DOHH2 (cell line): ENCODE results near the gene CTDSPL.

Experiments used
- H3F3A ChIP-seq: fragments of 200-600 bp; sonication (generic), shearing (Covaris generic); 2 replicates; pipeline ENCODE4 v1.6.0; 2016; ENCODE audit warnings: antibody characterized with exemption, mild to moderate bottlenecking; ENCODE audit not compliant: control insufficient read depth, insufficient read depth
- H3K27ac ChIP-seq: fragments of 200-600 bp; sonication (generic); 2 replicates; pipeline ENCODE4 v1.5.1; 2014; ENCODE audit warnings: low read depth, mild to moderate bottlenecking, low read length, moderate library complexity
- H3K27me3 ChIP-seq: fragments of 200-600 bp; sonication (generic); 2 replicates; pipeline ENCODE4 v1.6.1; 2014; ENCODE audit warnings: mild to moderate bottlenecking, low read length, mixed read lengths; ENCODE audit not compliant: control insufficient read depth
- H3K36me3 ChIP-seq: fragments of 200-600 bp; sonication (generic); 2 replicates; pipeline ENCODE4 v1.6.1; 2014; ENCODE audit warnings: mild to moderate bottlenecking, low read length, moderate library complexity, mixed read lengths; ENCODE audit not compliant: control insufficient read depth
- H3K4me1 ChIP-seq: fragments of 200-600 bp; sonication (generic); 2 replicates; pipeline ENCODE4 v1.6.1; 2014; ENCODE audit warnings: mild to moderate bottlenecking, low read length, mixed read lengths; ENCODE audit not compliant: control insufficient read depth
- H3K4me2 ChIP-seq: fragments of 200-600 bp; sonication (generic); 2 replicates; pipeline ENCODE4 v1.6.0; 2014; ENCODE audit warnings: mild to moderate bottlenecking, low read length, moderate library complexity
- H3K4me3 ChIP-seq: fragments of 200-600 bp; sonication (generic); 2 replicates; pipeline ENCODE4 v1.5.1; 2014; ENCODE audit warnings: mild to moderate bottlenecking, low read length, mixed read lengths
- H3K79me2 ChIP-seq: fragments of 200-600 bp; sonication (generic); 2 replicates; pipeline ENCODE4 v1.6.1; 2014; ENCODE audit warnings: mild to moderate bottlenecking, low read length, mixed read lengths; ENCODE audit not compliant: control insufficient read depth
- H3K9me2 ChIP-seq: fragments of 200-600 bp; sonication (generic); replicated peaks from 2 replicates; pipeline ENCODE4 v1.6.1; 2014; ENCODE audit warnings: mild to moderate bottlenecking, low read length, mixed read lengths; ENCODE audit not compliant: control insufficient read depth
- H3K9me3 ChIP-seq: fragments of 200-600 bp; sonication (generic); 2 replicates; pipeline ENCODE4 v1.6.1; 2014; ENCODE audit warnings: antibody characterized with exemption, low read length, mixed read lengths; ENCODE audit not compliant: control insufficient read depth, insufficient read depth
- H4K20me1 ChIP-seq: fragments of 200-600 bp; sonication (generic); 2 replicates; pipeline ENCODE4 v1.6.0; 2014; ENCODE audit warnings: low read depth, mild to moderate bottlenecking, antibody characterized with exemption, low read length, moderate library complexity; ENCODE audit not compliant: control insufficient read depth, insufficient read depth
- CTCF ChIP-seq: fragments of 200-600 bp; sonication (generic); IDR thresholded peaks from one replicate; pipeline ENCODE4 v1.5.1; 2014; ENCODE audit warnings: antibody characterized with exemption, mild to moderate bottlenecking, low read depth, low read length; ENCODE audit not compliant: poor library complexity, severe bottlenecking
- EZH2phosphoT487 ChIP-seq: fragments of 200-600 bp; sonication (generic); IDR thresholded peaks from 2 replicates; pipeline ENCODE4 v1.6.1; 2017; ENCODE audit warnings: borderline replicate concordance, mild to moderate bottlenecking, antibody characterized with exemption, low read length, moderate library complexity, mixed read lengths

Gene CTDSPL

GRCh38 chr3:37904601-37905000, 42.9 kb downstream of the CTDSPL start:
- Histone ChIP-seq H3K79me2 (no peaks in the 10 kb centered on the region), H4K20me1 (no peaks in the 10 kb centered on the region), H3K27me3 (peaks cover 41% of the 10 kb centered on the region), H3K36me3 (no peaks in the 10 kb centered on the region), H3K27ac (no peak overlapping the region), H3K4me1 (no peaks in the 10 kb centered on the region), H3K4me2 (no peak overlapping the region), H3K9me3 (no peaks in the 10 kb centered on the region), H3F3A (no peaks in the 10 kb centered on the region), H3K9me2 (no peaks in the 10 kb centered on the region), H3K4me3 (no peak overlapping the region)
- no peak for TF ChIP-seq CTCF
- TF ChIP-seq EZH2phosphoT487: no peak

- Histone ChIP-seq H4K20me1 (no peaks in the 10 kb centered on the region), H3K36me3 (no peaks in the 10 kb centered on the region), H3F3A (no peaks in the 10 kb centered on the region), H3K4me3 (no peak overlapping the region), H3K4me2 (no peak overlapping the region), H3K27ac (no peak overlapping the region), H3K4me1 (no peaks in the 10 kb centered on the region), H3K79me2 (no peaks in the 10 kb centered on the region), H3K9me2 (no peaks in the 10 kb centered on the region), H3K9me3 (no peaks in the 10 kb centered on the region), H3K27me3 (peaks cover 41% of the 10 kb centered on the region)
- no peak for TF ChIP-seq EZH2phosphoT487
- no peak for TF ChIP-seq CTCF
Observed at GRCh38 chr3:37905346-37905745, 43.7 kb downstream of the CTDSPL start.

- H3K9me2 ChIP-seq: no peaks in the 10 kb centered on the region
- H3K9me3 ChIP-seq: no peaks in the 10 kb centered on the region
- H3K4me3 ChIP-seq: no peak overlapping the region
- no peaks in the 10 kb centered on the region for H3K36me3 ChIP-seq
- H4K20me1 ChIP-seq: no peaks in the 10 kb centered on the region
- H3K4me2 ChIP-seq: no peak overlapping the region
- H3K4me1 ChIP-seq: no peaks in the 10 kb centered on the region
- no peaks in the 10 kb centered on the region for H3F3A ChIP-seq
- H3K27ac ChIP-seq: no peak overlapping the region
- H3K79me2 ChIP-seq: no peaks in the 10 kb centered on the region
- no peak for TF ChIP-seq EZH2phosphoT487
- no peak for TF ChIP-seq CTCF
- H3K27me3 ChIP-seq: peaks cover 41% of the 10 kb centered on the region
Observed at GRCh38 chr3:37905987-37906674, 44.5 kb downstream of the CTDSPL start.
